Middle frontal gyrus (tissue), 1 donor: ENCODE measurements around the gene SSTR4.

Source experiments
- DNase-seq: peaks from one replicate; pipeline ENCODE4 v3.0.0-alpha.2; 2015; ENCODE audit warnings: low spot score; ENCODE audit errors: extremely low spot score

SSTR4 gene

DNA sequence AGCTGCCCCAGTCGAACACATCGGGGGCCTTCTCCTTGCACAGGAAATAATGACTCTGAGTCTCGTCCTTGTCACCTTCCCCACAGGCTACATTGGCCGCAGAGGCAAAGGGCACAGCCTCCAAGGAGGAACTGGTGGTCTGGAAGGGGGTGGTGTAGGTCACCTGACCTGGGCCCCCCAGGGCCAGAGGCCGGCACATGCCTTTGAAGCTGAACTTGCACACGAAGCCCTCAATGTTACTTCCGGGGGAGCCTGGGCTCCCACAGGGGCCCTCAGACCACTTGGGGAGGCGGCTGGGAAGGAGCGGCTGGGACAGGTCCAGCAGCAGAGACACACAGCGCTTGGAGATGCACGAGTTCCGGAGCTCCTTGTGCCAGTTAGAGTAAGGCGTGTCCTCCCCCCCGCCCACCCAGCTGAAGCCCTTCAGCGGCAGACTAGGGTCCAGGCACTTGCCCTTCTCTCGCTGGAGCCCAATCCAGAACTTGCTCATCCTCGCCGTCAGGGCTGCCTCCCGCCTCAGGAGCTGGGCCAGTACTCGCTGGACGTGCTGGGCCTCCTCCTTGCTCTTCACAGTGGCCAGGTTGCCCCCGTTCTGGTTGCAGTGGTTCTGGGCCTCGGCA is 50.4 kb downstream of the SSTR4 start:
- no peak for DNase-seq

DNA sequence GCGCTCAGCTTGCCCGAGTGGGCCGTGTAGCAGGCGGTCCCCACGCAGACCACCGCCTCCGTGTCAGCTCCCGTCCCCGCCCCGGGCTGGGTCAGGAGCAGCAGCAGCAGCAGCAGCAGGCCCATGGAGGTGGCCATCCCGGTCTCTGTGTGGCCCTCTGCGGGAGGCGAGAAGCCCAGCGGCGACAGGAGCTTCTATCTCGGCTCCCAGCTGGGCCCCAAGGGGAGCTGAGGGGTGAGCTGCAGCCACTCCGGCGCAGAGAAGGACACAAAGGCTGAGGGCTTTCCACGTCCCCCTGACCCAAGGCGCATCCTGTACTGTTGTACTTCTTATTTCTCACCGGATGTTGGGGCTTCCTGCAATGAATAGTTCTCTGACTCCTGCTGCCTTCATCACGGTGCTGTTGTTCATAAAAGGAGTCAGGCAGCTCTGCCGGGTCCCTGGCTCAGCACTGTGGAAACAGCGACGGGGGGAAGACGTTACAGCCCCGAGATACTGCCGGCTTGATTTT is 51.0 kb downstream of the SSTR4 start, which contains the start of gene CD93:
Gene CD93, minus strand, starts transcription at position 269 of the 511 bp plus-strand sequence. Its CDS starts 132 bp downstream, at position 137.
- DNase-seq = no peak

DNA sequence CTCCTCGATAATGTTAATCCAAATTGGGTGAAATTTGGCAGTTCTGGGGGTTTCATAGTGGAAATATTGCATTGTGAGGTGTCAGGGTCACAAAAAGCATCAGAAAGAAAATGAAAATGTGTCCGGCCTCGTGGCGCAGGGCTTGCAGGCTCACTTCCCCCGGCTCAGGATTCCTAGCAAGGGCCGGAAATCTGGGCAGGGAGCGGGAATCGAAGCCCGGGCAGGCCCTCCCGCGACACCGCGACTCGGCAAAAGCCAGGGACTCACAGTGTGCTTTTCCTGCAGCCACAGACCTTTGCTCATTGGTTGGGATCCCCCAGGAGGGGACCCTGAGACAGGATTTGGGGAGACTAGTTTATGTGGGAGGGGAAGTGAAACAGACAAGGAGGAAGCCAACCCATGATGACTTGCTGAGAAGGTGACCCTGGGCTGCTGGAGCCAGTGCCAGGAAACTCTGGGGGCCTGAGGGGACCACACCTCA is 51.9 kb downstream of the SSTR4 start:
- no peak for DNase-seq

DNA sequence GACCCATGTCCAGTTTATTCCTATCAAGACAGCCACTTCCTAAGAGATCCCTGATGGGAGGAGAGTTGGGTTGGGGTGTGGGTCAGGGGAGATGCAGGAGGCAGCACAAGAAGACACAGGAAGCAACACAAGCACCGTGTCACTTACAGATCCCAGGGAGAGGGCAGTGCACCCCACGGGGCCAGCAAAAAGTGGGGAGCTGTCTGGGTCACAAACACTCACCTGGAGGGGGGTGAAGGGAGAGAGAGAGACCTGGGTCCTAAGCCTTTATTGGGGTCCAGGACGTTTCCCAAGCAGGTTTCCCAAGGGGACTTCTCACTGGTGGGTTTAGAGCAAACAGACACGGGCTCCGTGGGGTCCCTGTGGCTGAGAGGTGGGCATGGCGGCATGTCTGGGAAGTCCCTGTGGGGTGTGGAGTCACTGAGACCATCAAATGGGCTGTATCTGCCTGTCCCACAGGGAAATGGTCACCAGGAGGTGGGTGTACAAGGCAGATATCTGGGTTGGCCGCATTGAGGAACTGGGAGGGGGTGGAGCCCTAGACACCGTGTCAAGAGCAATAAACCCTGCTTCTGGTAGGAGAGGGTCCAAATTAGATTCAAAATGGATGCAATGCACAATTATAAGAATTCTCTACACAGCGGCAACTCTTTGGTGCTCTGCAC is 52.6 kb downstream of the SSTR4 start:
- no peak for DNase-seq
